ENCODE results near the gene JADE2. TPM values are rescaled to one million over a fixed set of nuclear protein-coding genes. Genes with fewer than 3 reads are reported as not detected.

The JADE2 gene
- total RNA-seq, 1 donor from 2014 or later: 16.8 TPM

GRCh38 chr5:134571693-134572405, 46.4 kb downstream of the JADE2 start:
- TF ChIP-seq CTCF (IDR thresholded peaks at IDR 0.05): no peak
- Mint-ChIP-seq H3K4me1 (ENCODE audit: low read depth) (peaks cover 20% of the 10 kb centered on the region), H3K27ac (ENCODE audit: unreplicated experiment) (no peak overlapping the region), H3K27me3 (ENCODE audit: low read depth) (no peaks in the 10 kb centered on the region), H3K9me3 (ENCODE audit: low read depth) (no peaks in the 10 kb centered on the region), H3K4me3 (ENCODE audit: unreplicated experiment) (no peak overlapping the region), H3K36me3 (ENCODE audit: low read depth) (peaks cover 17% of the 10 kb centered on the region)
- no peak for DNase-seq (ENCODE audit: low spot score)

DNA sequence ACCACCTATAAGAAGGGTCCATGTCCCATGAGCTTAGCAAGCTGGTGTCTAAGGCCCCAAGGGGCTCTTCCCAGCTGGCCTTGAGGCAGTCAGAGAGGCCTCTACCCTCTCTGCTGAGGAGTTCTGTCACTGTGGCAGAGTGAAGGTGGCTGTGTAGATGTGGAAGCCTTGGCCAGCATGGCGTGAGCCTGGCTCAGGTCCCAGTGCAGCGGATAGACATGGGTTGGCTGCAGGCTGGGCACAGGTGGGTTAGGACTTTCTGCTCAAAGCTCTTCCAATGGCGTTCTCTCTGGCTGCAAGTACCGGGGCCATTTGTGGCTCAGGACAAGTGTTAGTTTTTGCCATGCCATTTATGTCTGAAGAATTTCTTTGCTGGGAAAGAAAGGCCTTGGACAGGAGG, 47.3 kb downstream of the JADE2 start:
- Mint-ChIP-seq H3K36me3 (ENCODE audit: low read depth) (peaks cover 15% of the 10 kb centered on the region), H3K27me3 (ENCODE audit: low read depth) (no peaks in the 10 kb centered on the region), H3K27ac (ENCODE audit: unreplicated experiment) (no peak overlapping the region), H3K4me1 (ENCODE audit: low read depth) (peaks cover 21% of the 10 kb centered on the region), H3K4me3 (ENCODE audit: unreplicated experiment) (no peak overlapping the region), H3K9me3 (ENCODE audit: low read depth) (no peaks in the 10 kb centered on the region)
- no peak for TF ChIP-seq CTCF (IDR thresholded peaks at IDR 0.05)
- DNase-seq (ENCODE audit: low spot score): no peak

GRCh38 chr5:134574521-134574920, 49.1 kb downstream of the JADE2 start:
- Mint-ChIP-seq H3K27ac (ENCODE audit: unreplicated experiment) (peak overlapping the region; percentile 14), H3K9me3 (ENCODE audit: low read depth) (no peaks in the 10 kb centered on the region), H3K36me3 (ENCODE audit: low read depth) (peaks cover 17% of the 10 kb centered on the region), H3K4me1 (ENCODE audit: low read depth) (peaks cover 9% of the 10 kb centered on the region), H3K27me3 (ENCODE audit: low read depth) (no peaks in the 10 kb centered on the region), H3K4me3 (ENCODE audit: unreplicated experiment) (no peak overlapping the region)
- no peak for TF ChIP-seq CTCF (IDR thresholded peaks at IDR 0.05)
- no peak for DNase-seq (ENCODE audit: low spot score)

GRCh38 chr5:134575316-134575715, 49.8 kb downstream of the JADE2 start:
- Mint-ChIP-seq H3K9me3 (ENCODE audit: low read depth) (no peaks in the 10 kb centered on the region), H3K4me1 (ENCODE audit: low read depth) (peaks cover 9% of the 10 kb centered on the region), H3K36me3 (ENCODE audit: low read depth) (peaks cover 15% of the 10 kb centered on the region), H3K27ac (ENCODE audit: unreplicated experiment) (no peak overlapping the region), H3K27me3 (ENCODE audit: low read depth) (no peaks in the 10 kb centered on the region), H3K4me3 (ENCODE audit: unreplicated experiment) (no peak overlapping the region)
- no peak for DNase-seq (ENCODE audit: low spot score)
- no peak for TF ChIP-seq CTCF (IDR thresholded peaks at IDR 0.05)

- Mint-ChIP-seq H3K27ac (ENCODE audit: unreplicated experiment) (no peak overlapping the region), H3K27me3 (ENCODE audit: low read depth) (no peaks in the 10 kb centered on the region), H3K4me1 (ENCODE audit: low read depth) (peaks cover 9% of the 10 kb centered on the region), H3K36me3 (ENCODE audit: low read depth) (peaks cover 17% of the 10 kb centered on the region), H3K9me3 (ENCODE audit: low read depth) (no peaks in the 10 kb centered on the region), H3K4me3 (ENCODE audit: unreplicated experiment) (no peak overlapping the region)
- no peak for TF ChIP-seq CTCF (IDR thresholded peaks at IDR 0.05)
- DNase-seq (ENCODE audit: low spot score): no peak
These were observed 51.0 kb downstream of the JADE2 start for GRCh38 chr5:134576386-134577021.

Measured in chondrocyte (in vitro differentiated cells).